B cell (primary cell): ENCODE data around the gene FGFR2.

Source experiments
- EZH2 ChIP-seq: IDR thresholded peaks from 2 replicates; pipeline ENCODE4 v1.6.1; 2012; ENCODE audit warnings: borderline replicate concordance, low read depth, mild to moderate bottlenecking, moderate library complexity, low read length; ENCODE audit not compliant: insufficient read depth, poor library complexity, severe bottlenecking
- TF ChIP-seq, protein P1 (sequence below): fragments of 200-600 bp; IDR thresholded peaks from one replicate; pipeline ENCODE4 v1.8.0; 2022; ENCODE audit warnings: antibody characterized with exemption, mild to moderate bottlenecking

DNA sequence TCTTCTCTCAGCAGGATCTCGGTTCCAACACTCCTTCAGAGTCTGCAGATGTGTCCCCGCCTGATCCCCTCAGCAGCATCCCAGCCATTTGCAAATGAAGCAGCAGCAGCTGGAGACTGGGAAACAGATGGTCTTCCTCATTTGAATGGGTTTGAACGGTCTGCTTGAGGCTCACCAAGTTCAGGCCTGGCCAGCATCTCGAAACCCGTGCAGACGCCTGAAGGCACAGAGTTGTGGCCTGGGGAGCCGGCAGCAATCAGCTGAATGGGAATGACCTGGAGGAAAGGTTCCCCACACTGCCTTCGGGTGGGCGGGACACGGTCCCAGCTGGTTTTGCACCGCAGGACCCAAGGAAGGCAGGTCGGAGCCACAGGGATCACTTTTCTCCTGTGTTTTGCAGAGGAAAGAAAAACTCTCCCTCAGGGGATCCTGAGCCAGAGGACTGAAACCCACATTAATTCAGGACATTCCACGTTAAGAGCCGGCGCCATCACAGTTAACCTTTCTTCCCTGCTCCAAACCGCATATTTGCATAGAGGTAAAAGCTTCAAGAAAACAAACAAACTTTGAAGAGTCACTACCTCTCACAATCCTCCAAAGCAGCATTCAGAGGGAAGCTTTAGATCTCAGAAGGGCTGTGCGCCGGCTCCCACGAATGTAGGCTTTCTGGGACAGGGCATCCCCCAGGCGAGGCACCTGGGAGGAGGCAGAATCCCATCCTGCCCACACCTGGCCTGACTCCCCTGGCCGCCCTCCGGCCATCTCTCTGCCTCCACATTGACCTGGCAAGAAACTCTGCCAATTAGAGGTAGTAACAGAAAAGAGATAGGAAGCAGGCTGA lies 17.7 kb downstream of the FGFR2 start:
- TF ChIP-seq, protein P1, sequence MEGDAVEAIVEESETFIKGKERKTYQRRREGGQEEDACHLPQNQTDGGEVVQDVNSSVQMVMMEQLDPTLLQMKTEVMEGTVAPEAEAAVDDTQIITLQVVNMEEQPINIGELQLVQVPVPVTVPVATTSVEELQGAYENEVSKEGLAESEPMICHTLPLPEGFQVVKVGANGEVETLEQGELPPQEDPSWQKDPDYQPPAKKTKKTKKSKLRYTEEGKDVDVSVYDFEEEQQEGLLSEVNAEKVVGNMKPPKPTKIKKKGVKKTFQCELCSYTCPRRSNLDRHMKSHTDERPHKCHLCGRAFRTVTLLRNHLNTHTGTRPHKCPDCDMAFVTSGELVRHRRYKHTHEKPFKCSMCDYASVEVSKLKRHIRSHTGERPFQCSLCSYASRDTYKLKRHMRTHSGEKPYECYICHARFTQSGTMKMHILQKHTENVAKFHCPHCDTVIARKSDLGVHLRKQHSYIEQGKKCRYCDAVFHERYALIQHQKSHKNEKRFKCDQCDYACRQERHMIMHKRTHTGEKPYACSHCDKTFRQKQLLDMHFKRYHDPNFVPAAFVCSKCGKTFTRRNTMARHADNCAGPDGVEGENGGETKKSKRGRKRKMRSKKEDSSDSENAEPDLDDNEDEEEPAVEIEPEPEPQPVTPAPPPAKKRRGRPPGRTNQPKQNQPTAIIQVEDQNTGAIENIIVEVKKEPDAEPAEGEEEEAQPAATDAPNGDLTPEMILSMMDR = no peak
- TF ChIP-seq EZH2 = no peak
